Stimulated activated CD4-positive, alpha-beta T cell treated with anti-CD3 and anti-CD28 coated beads, Interleukin-2, amount 100 ng/mL, for 4 hours (primary cell): ENCODE results near the gene ACOT13.
"Not testable (repeated sequence)": the region's sequence is repeated elsewhere in the genome, so short reads cannot be mapped to it uniquely, and the experiment has no call there.

ENCODE experiments used
- DNase-seq: peaks from one replicate; pipeline ENCODE4 v3.0.0-alpha.2; 2020; ENCODE audit warnings: low read depth

Gene ACOT13

GRCh38 chr6:24731456-24732134 is 64.7 kb downstream of the ACOT13 start:
- DNase-seq: not testable (repeated sequence)

GRCh38 chr6:24734166-24734565 is 67.3 kb downstream of the ACOT13 start:
- DNase-seq: no peak

- DNase-seq: not testable (repeated sequence)
Measured at GRCh38 chr6:24734710-24735109, 67.8 kb downstream of the ACOT13 start.

GRCh38 chr6:24738741-24739140 is 71.9 kb downstream of the ACOT13 start:
- DNase-seq: no peak

GRCh38 chr6:24740861-24741260 is 74.0 kb downstream of the ACOT13 start:
- DNase-seq: no peak

GRCh38 chr6:24742216-24742738 is 75.4 kb downstream of the ACOT13 start:
- DNase-seq: no peak

GRCh38 chr6:24743265-24743943 is 76.5 kb downstream of the ACOT13 start:
- DNase-seq: no peak

GRCh38 chr6:24743944-24744335 is 77.1 kb downstream of the ACOT13 start:
- DNase-seq: no peak

- no peak for DNase-seq
Measured at GRCh38 chr6:24744911-24745310, 78.0 kb downstream of the ACOT13 start.

- DNase-seq: no peak
Measured at GRCh38 chr6:24749297-24749696, 82.4 kb downstream of the ACOT13 start.

- not testable (repeated sequence) for DNase-seq
Measured at GRCh38 chr6:24750878-24751277, 84.0 kb downstream of the ACOT13 start.

- no peak for DNase-seq
Measured at GRCh38 chr6:24752503-24752902, 85.6 kb downstream of the ACOT13 start.

GRCh38 chr6:24752917-24753492 is 86.1 kb downstream of the ACOT13 start:
- DNase-seq: no peak

GRCh38 chr6:24753545-24753944 is 86.7 kb downstream of the ACOT13 start:
- no peak for DNase-seq

- DNase-seq: not testable (repeated sequence)
Measured at GRCh38 chr6:24754378-24754777, 87.5 kb downstream of the ACOT13 start.
